ENCODE results near the gene AUH. TPM values are rescaled to one million over a fixed set of nuclear protein-coding genes. Genes with fewer than 3 reads are reported as not detected.

Gene AUH
- total RNA-seq, 1 experiment from 2014 or later, result 21.7 TPM

GRCh38 chr9:91248707-91249106 is 113.0 kb downstream of the AUH start:
- peaks cover 15 to 29% of the 10 kb centered on the region in 2 experiments for H3K4me1 Mint-ChIP-seq
- H3K27me3 Mint-ChIP-seq (ENCODE audit: low read depth), result no peaks in the 10 kb centered on the region
- WGBS (ENCODE audit: extremely low coverage, insufficient read length, low lambda C conversion rate), result no CpG with 5 or more reads among the region's 6 CpGs
- no peak overlapping the region for H3K23ac ChIP-seq (ENCODE audit: insufficient read length, low read depth, low read length)
- no peak overlapping the region for H2BK15ac ChIP-seq (ENCODE audit: low read depth, low read length)
- no peak overlapping the region for H4K5ac ChIP-seq (ENCODE audit: insufficient read length, low read depth, low read length)
- no peaks in the 10 kb centered on the region for H3K79me2 ChIP-seq (ENCODE audit: insufficient read depth, low read length)
- H3K4me1 ChIP-seq (ENCODE audit: insufficient read depth, low read length), result no peaks in the 10 kb centered on the region
- no peak overlapping the region for H2BK120ac ChIP-seq (ENCODE audit: low read depth, low read length, poor library complexity, severe bottlenecking)
- no peaks in the 10 kb centered on the region for H3K27me3 ChIP-seq (ENCODE audit: insufficient read depth, low read length)
- H4K91ac ChIP-seq (ENCODE audit: insufficient read length, low read depth, low read length), result no peak overlapping the region
- no peak overlapping the region for H2AK5ac ChIP-seq (ENCODE audit: insufficient read length, low read length)
- no peak overlapping the region for H3K27ac Mint-ChIP-seq
- no peak for DNase-seq
- no peak overlapping the region for H3K4me2 ChIP-seq (ENCODE audit: insufficient read depth, insufficient read length, low read length)
- no peak overlapping the region for H3K56ac ChIP-seq (ENCODE audit: insufficient read length, low read depth, low read length)
- H2AFZ ChIP-seq (ENCODE audit: low read length), result no peak overlapping the region
- no peaks in the 10 kb centered on the region for H3K36me3 Mint-ChIP-seq (ENCODE audit: insufficient read depth in 1 of 3, low read depth in 3 of 3)
- H3K27ac ChIP-seq (ENCODE audit: insufficient read length, low read depth, low read length), result no peak overlapping the region
- H2BK12ac ChIP-seq (ENCODE audit: insufficient read length, low read depth, low read length), result no peak overlapping the region
- no peaks in the 10 kb centered on the region for H4K20me1 ChIP-seq (ENCODE audit: control insufficient read depth, insufficient read depth, insufficient read length)
- H3K14ac ChIP-seq (ENCODE audit: insufficient read depth, low read length), result no peak overlapping the region
- no peak overlapping the region for H3K9ac ChIP-seq (ENCODE audit: extremely low read depth, insufficient read length, low read length)
- H3K9me3 Mint-ChIP-seq, result no peaks in the 10 kb centered on the region
- no peak overlapping the region for H3K4me3 Mint-ChIP-seq
- H3T11ph ChIP-seq (ENCODE audit: low read length), result no peak overlapping the region
- no peak overlapping the region for H4K8ac ChIP-seq (replicated peaks; ENCODE audit: insufficient read length, low read depth, low read length)
- no peak overlapping the region for H2BK20ac ChIP-seq (ENCODE audit: low read depth, low read length, poor library complexity, severe bottlenecking)
- H3K79me1 ChIP-seq (ENCODE audit: insufficient read depth, low read depth, low read length, poor library complexity, severe bottlenecking), result no peaks in the 10 kb centered on the region
- H3K9me3 ChIP-seq (ENCODE audit: control insufficient read depth, low read depth, low read length), result no peaks in the 10 kb centered on the region
- H3K4ac ChIP-seq (ENCODE audit: low read depth, low read length), result no peak overlapping the region
- no peak overlapping the region for H2BK5ac ChIP-seq (ENCODE audit: insufficient read length, low read length)
- no peak overlapping the region for H3K18ac ChIP-seq (ENCODE audit: insufficient read length, low read depth, low read length)
- no peak for TF ChIP-seq CTCF (conservative IDR thresholded peaks at IDR 0.05)
- no peaks in the 10 kb centered on the region for H3K23me2 ChIP-seq (ENCODE audit: insufficient read length, low read depth, low read length, poor library complexity, severe bottlenecking)
